ENCODE data around the gene MAD2L1.

Gene MAD2L1

GRCh38 chr4:120007896-120008436 lies 58.7 kb downstream of the MAD2L1 start:
- H3K14ac ChIP-seq (ENCODE audit: low read length): no peak overlapping the region
- H3K4me2 ChIP-seq (ENCODE audit: low read length): no peak overlapping the region
- no CpG with 5 or more reads among the region's 5 CpGs for WGBS (ENCODE audit: extremely low coverage, insufficient coverage, insufficient read length)
- no peak overlapping the region for H2AK5ac ChIP-seq (ENCODE audit: low read length)
- no peak overlapping the region for H3K27ac ChIP-seq (ENCODE audit: low read depth, low read length)
- H3K27me3 ChIP-seq (ENCODE audit: insufficient read depth, low read length): no peaks in the 10 kb centered on the region
- no peak overlapping the region for H2BK5ac ChIP-seq (ENCODE audit: low read depth, low read length, poor library complexity)
- H2AFZ ChIP-seq (ENCODE audit: insufficient read depth, low read length, poor library complexity): no peak overlapping the region
- no peak overlapping the region for H2BK120ac ChIP-seq (ENCODE audit: insufficient read depth, low read length, poor library complexity)
- H3K23ac ChIP-seq (ENCODE audit: low read length): no peak overlapping the region
- no peaks in the 10 kb centered on the region for H3K79me1 ChIP-seq (ENCODE audit: low read length)
- no peak overlapping the region for H4K91ac ChIP-seq (ENCODE audit: low read depth, low read length)
- no peak overlapping the region for H4K12ac ChIP-seq (ENCODE audit: low read depth, low read length)
- no peak for DNase-seq
- H3K4me3 ChIP-seq (ENCODE audit: low read depth, low read length): no peak overlapping the region
- no peaks in the 10 kb centered on the region for H3K36me3 ChIP-seq (ENCODE audit: control insufficient read depth in 1 of 2, insufficient read depth in 2 of 2, low read length in 2 of 2)
- no peak overlapping the region for H3K4ac ChIP-seq (ENCODE audit: low read depth, low read length)
- H2BK12ac ChIP-seq (ENCODE audit: low read length): no peak overlapping the region
- H3K9me3 ChIP-seq (ENCODE audit: insufficient read depth, low read depth, low read length): no peaks in the 10 kb centered on the region
- no peak overlapping the region for H3K18ac ChIP-seq (ENCODE audit: low read length)
- no peaks in the 10 kb centered on the region for H3K79me2 ChIP-seq (ENCODE audit: control insufficient read depth, insufficient read depth, low read length, poor library complexity)
- no peak overlapping the region for H3K9ac ChIP-seq (ENCODE audit: low read length)
- no peaks in the 10 kb centered on the region for H3K4me1 ChIP-seq (ENCODE audit: control insufficient read depth in 1 of 2, insufficient read depth in 2 of 2, low read length in 2 of 2)
- no peak overlapping the region for H4K8ac ChIP-seq (ENCODE audit: low read depth, low read length)

- Histone ChIP-seq H3K27me3 (ENCODE audit: insufficient read depth, low read length) (no peaks in the 10 kb centered on the region), H4K8ac (ENCODE audit: low read depth, low read length) (no peak overlapping the region), H4K91ac (ENCODE audit: low read depth, low read length) (no peak overlapping the region), H3K9ac (ENCODE audit: low read length) (no peak overlapping the region), H3K27ac (ENCODE audit: low read depth, low read length) (no peak overlapping the region), H3K14ac (ENCODE audit: low read length) (no peak overlapping the region), H3K23ac (ENCODE audit: low read length) (no peak overlapping the region), H3K79me2 (ENCODE audit: control insufficient read depth, insufficient read depth, low read length, poor library complexity) (no peaks in the 10 kb centered on the region), H4K12ac (ENCODE audit: low read depth, low read length) (no peak overlapping the region), H3K79me1 (ENCODE audit: low read length) (no peaks in the 10 kb centered on the region), H3K4me3 (ENCODE audit: low read depth, low read length) (no peak overlapping the region), H3K36me3 (ENCODE audit: control insufficient read depth in 1 of 2, insufficient read depth in 2 of 2, low read length in 2 of 2) (no peaks in the 10 kb centered on the region), H2BK120ac (ENCODE audit: insufficient read depth, low read length, poor library complexity) (no peak overlapping the region), H2BK5ac (ENCODE audit: low read depth, low read length, poor library complexity) (no peak overlapping the region), H2AFZ (ENCODE audit: insufficient read depth, low read length, poor library complexity) (no peak overlapping the region), H3K4ac (ENCODE audit: low read depth, low read length) (no peak overlapping the region), H3K4me2 (ENCODE audit: low read length) (no peak overlapping the region), H3K18ac (ENCODE audit: low read length) (no peak overlapping the region), H3K9me3 (ENCODE audit: insufficient read depth, low read depth, low read length) (no peaks in the 10 kb centered on the region), H2AK5ac (ENCODE audit: low read length) (no peak overlapping the region), H3K4me1 (ENCODE audit: control insufficient read depth in 1 of 2, insufficient read depth in 2 of 2, low read length in 2 of 2) (no peaks in the 10 kb centered on the region), H2BK12ac (ENCODE audit: low read length) (no peak overlapping the region)
- DNase-seq: peak; percentile 92 to 99
- WGBS (ENCODE audit: extremely low coverage, insufficient coverage, insufficient read length): no CpG with 5 or more reads among the region's 5 CpGs
Observed at GRCh38 chr4:120007191-120007871, 59.3 kb downstream of the MAD2L1 start.
